Prostate gland (tissue), 2 donors: ENCODE measurements around the gene HSF4. TPM values are rescaled to one million over a fixed set of nuclear protein-coding genes. Genes with fewer than 3 reads are reported as not detected.

Source experiments
- DNase-seq: peaks from one replicate; pipeline ENCODE4 v3.0.0-alpha.2; 2019; ENCODE audit warnings: low spot score
- H3K27ac ChIP-seq, 2 donors: fragments of 200-600 bp; sonication (generic); 2 replicates each; pipeline ENCODE4 v1.5.1; 2017 to 2019
- H3K27me3 ChIP-seq: fragments of 200-600 bp; sonication (generic); replicated peaks from 2 replicates; pipeline ENCODE4 v1.5.1; 2019; ENCODE audit not compliant: insufficient read depth
- H3K36me3 ChIP-seq, 2 donors: fragments of 200-600 bp; sonication (generic); 1 replicate in 1 of 2; 2 replicates in 1 of 2; pipeline versions ENCODE4 v1.5.1 to v1.8.1; 2017 to 2019
- H3K4me1 ChIP-seq: fragments of 200-600 bp; sonication (generic); replicated peaks from 2 replicates; pipeline ENCODE4 v1.5.1; 2019
- H3K4me3 ChIP-seq, 2 donors: fragments of 200-600 bp; sonication (generic); 2 replicates each; pipeline ENCODE4 v1.5.1; 2017 to 2019
- H3K9me3 ChIP-seq: fragments of 200-600 bp; sonication (generic); 2 replicates; pipeline ENCODE4 v1.5.1; 2017
- POLR2A ChIP-seq: fragments of 450-650 bp; IDR thresholded peaks from one replicate; pipeline ENCODE4 v1.6.1; 2016; ENCODE audit warnings: antibody characterized with exemption, mild to moderate bottlenecking
- POLR2AphosphoS5 ChIP-seq: sonication (generic); formaldehyde crosslinking; IDR thresholded peaks from one replicate; pipeline ENCODE4 v1.6.1; 2017; ENCODE audit warnings: antibody characterized with exemption
- WGBS: methylation state at CpG from one replicate; pipeline ENCODE4 v1.1.5; 2018; 5-methylcytosine and 5-hydroxymethylcytosine counted together
- intact Hi-C: fragments of 100-400 bp; cut with DNase I; formaldehyde crosslinking; loops from one replicate; pipeline ENCODE4 v1.14.2; 2022
- total RNA-seq, 2 donors: library from RNA; depleted of rRNA; stranded (reverse); fragments of >200 nt; gene quantifications; one replicate each; pipeline ENCODE4 v1.1.0, GENCODE V29; 2016
- TF ChIP-seq, protein P1 (sequence below), 4 experiments: fragments of 200-600 bp in 2 of 4; fragments of 450-650 bp in 2 of 4; sonication (generic) in 2 of 4; IDR thresholded peaks; 1 replicate in 3 of 4; 2 replicates in 1 of 4; pipeline ENCODE4 v1.5.1; 2016 to 2019; ENCODE audit warnings: antibody characterized with exemption in 4 of 4, mild to moderate bottlenecking in 2 of 4, moderate library complexity in 2 of 4

The HSF4 gene
- total RNA-seq, 2 donors from 2014 or later: 109 to 137 TPM

DNA sequence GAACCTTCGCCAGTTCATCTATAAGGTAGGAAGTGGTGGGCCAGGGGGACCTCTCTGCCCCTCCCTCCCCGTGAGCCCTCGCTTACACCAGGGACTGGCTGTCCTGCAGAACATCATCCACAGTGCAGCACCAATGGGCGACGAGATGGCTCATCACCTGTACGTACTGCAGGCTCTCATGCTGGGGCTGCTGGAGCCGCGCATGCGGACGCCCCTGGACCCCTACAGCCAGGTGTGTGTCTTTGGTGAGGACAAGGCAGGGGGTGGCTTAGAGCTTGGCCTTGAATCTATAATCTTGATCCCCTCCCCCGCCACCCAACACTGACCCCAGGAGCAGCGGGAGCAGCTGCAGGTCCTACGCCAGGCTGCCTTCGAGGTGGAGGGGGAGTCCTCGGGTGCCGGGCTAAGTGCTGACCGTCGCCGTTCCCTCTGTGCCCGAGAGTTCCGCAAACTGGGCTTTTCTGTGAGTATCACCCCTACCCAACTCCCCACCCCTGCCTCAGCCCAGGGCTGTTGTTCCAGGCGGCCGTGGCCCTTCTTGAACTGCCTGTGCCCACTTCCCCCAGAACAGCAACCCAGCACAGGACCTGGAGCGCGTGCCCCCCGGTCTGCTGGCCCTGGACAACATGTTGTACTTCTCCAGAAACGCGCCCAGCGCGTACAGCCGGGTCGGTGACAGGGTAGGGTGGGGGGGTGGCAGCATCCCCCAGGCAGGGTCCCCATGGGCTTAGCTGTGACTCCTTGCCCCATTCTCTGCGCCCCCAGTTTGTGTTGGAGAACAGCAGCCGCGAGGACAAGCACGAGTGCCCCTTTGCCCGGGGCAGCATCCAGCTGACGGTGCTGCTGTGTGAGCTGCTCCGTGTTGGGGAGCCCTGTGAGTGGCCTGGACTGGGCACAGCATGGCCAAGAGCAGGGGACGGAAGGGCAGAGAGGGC, 37.1 kb downstream of the HSF4 start:
- Histone ChIP-seq H3K9me3 (no peaks in the 10 kb centered on the region), H3K27ac (no peak overlapping the region), H3K4me1 (peaks cover 6% of the 10 kb centered on the region), H3K4me3 (no peak overlapping the region), H3K27me3 (no peaks in the 10 kb centered on the region), H3K36me3 (peaks cover 0 to 15% of the 10 kb centered on the region in 2 donors)
- 94% methylated on average over 33 of the region's 40 CpGs for WGBS
- intact Hi-C loops: no loop called here
- DNase-seq: no peak
- TF ChIP-seq, protein P1, sequence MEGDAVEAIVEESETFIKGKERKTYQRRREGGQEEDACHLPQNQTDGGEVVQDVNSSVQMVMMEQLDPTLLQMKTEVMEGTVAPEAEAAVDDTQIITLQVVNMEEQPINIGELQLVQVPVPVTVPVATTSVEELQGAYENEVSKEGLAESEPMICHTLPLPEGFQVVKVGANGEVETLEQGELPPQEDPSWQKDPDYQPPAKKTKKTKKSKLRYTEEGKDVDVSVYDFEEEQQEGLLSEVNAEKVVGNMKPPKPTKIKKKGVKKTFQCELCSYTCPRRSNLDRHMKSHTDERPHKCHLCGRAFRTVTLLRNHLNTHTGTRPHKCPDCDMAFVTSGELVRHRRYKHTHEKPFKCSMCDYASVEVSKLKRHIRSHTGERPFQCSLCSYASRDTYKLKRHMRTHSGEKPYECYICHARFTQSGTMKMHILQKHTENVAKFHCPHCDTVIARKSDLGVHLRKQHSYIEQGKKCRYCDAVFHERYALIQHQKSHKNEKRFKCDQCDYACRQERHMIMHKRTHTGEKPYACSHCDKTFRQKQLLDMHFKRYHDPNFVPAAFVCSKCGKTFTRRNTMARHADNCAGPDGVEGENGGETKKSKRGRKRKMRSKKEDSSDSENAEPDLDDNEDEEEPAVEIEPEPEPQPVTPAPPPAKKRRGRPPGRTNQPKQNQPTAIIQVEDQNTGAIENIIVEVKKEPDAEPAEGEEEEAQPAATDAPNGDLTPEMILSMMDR (IDR thresholded peaks at IDR 0.05): no peak
- no peak for TF ChIP-seq POLR2AphosphoS5
- no peak for TF ChIP-seq POLR2A

DNA sequence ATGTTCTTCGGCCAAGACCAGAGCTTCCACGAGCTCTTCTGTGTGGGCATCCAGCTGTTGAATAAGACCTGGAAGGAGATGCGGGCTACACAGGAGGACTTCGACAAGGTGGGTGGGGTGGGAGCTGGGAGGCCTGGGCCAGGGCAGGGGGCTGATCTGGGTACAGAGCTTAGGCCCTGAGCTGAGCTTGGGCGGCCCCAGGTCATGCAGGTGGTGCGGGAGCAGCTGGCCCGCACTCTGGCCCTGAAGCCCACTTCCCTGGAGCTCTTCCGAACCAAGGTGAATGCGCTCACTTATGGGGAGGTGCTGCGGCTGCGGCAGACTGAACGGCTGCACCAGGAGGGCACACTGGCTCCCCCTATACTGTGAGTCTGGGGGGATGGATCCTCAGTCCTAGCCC, 37.9 kb downstream of the HSF4 start:
- TF ChIP-seq, protein P1 (IDR thresholded peaks at IDR 0.05): no peak
- TF ChIP-seq POLR2A: no peak
- 88% methylated on average over 6 of the region's 12 CpGs for WGBS
- Histone ChIP-seq H3K4me1 (peaks cover 6% of the 10 kb centered on the region), H3K4me3 (no peak overlapping the region), H3K9me3 (no peaks in the 10 kb centered on the region), H3K27me3 (no peaks in the 10 kb centered on the region), H3K27ac (no peak overlapping the region), H3K36me3 (peaks cover 0 to 12% of the 10 kb centered on the region in 2 donors)
- intact Hi-C loops: no loop called here
- DNase-seq: no peak

DNA sequence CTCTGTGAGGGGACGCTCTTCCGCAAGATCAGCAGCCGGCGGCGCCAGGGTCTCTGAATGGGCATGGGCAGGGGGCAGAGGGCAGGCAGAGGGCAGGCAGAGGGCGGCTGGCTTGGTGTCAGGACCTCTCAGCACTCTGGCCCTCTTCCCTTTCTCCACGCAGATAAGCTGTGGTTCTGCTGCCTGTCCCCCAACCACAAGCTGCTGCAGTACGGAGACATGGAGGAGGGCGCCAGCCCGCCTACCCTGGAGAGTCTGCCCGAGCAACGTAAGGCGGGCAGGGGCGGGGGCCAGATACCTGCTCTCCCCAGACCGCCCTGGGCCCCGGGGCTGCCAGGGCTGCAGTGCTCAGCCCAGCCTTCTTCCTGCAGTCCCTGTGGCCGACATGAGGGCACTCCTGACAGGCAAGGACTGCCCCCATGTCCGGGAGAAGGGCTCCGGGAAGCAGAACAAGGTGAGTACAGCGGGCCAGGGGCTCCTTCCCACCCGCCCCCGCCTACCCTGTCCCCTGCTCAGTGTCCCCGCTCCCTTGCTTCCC, 38.5 kb downstream of the HSF4 start:
- H3K4me3 ChIP-seq: no peak overlapping the region
- H3K36me3 ChIP-seq: peaks cover 0 to 12% of the 10 kb centered on the region in 2 donors
- DNase-seq: no peak
- H3K27ac ChIP-seq: no peak overlapping the region
- WGBS: 88% methylated on average over 23 of the region's 23 CpGs
- H3K27me3 ChIP-seq: no peaks in the 10 kb centered on the region
- TF ChIP-seq POLR2AphosphoS5 (no peak), POLR2A (no peak)
- TF ChIP-seq, protein P1 (IDR thresholded peaks at IDR 0.05): no peak
- peaks cover 6% of the 10 kb centered on the region for H3K4me1 ChIP-seq
- intact Hi-C loops: no loop called here
- no peaks in the 10 kb centered on the region for H3K9me3 ChIP-seq

DNA sequence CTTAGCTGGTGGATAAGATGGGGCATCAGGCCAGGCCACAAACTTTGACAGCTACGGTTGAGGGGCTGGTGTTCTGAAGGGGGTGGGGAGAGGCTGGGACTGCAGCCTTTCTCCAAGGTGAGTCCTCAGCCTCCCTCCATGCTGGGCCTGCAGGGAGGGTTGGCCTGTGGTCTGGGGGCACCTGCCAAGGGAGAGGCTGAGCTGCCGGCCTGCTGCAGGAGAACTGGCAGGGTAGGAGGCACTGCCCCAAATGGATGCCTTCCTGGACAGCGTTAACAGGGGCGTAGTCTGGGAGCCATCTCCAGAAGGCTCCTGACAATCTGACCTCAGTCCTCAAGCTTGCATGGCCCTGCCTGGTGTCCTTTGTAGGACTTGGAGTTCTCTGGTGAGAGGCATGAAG, 39.5 kb downstream of the HSF4 start:
- TF ChIP-seq, protein P1 (IDR thresholded peaks at IDR 0.05): no peak
- TF ChIP-seq POLR2A: no peak
- TF ChIP-seq POLR2AphosphoS5: no peak
- Histone ChIP-seq H3K27ac (no peak overlapping the region), H3K4me3 (no peak overlapping the region), H3K27me3 (no peaks in the 10 kb centered on the region), H3K36me3 (peaks cover 0 to 12% of the 10 kb centered on the region in 2 donors), H3K9me3 (no peaks in the 10 kb centered on the region), H3K4me1 (no peaks in the 10 kb centered on the region)
- DNase-seq: no peak
- intact Hi-C loops: no loop called here
- 72% methylated on average over 4 of the region's 4 CpGs for WGBS
